SK-N-MC (cell line): ENCODE data around the gene MT2A.

Experiments
- EZH2 ChIP-seq: fragments of 200-600 bp; sonication (generic); IDR thresholded peaks from one replicate; pipeline ENCODE4 v1.6.1; 2017; ENCODE audit warnings: antibody characterized with exemption
- POLR2AphosphoS5 ChIP-seq: IDR thresholded peaks from 2 replicates; pipeline ENCODE4 v1.6.1; 2012; ENCODE audit warnings: mild to moderate bottlenecking, low read depth, low read length, borderline replicate concordance

DNA sequence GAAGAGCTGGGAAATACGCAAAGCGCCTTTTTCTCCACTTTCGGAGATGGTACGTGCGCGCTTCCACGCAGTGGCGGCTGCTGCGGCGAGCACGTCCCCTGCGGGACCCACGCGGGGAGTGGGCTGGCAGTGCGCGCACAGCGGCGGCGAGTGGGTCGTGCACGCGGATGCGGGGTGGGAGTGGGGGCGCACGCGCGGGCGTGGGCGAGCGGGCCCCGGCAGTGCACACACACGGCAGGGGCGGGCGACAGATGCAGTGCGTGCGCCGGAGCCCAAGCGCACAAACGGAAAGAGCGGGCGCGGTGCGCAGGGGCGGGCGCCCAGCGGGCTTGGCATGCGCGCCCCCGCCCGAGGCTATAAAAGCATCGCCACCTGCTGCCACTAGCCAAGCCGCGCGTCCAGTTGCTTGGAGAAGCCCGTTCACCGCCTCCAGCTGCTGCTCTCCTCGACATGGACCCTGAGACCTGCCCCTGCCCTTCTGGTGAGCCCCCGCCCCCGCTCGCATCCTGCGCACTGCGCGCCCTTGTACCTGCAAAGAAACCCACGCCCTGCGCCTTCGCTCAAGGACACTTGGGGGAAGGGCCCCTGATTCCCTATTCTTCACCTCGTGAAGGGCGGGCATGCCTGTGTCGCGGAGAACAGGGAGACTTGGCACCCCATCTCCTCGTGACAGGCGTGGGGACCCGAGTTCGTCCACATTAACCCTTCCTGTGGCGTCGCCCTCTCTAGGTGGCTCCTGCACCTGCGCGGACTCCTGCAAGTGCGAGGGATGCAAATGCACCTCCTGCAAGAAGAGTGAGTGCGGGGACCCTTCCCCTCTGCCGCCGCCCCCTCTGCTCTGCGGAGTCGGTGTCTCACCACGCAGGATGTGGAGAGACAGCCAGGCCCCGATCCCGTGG is 19.0 kb upstream of the MT2A start, which contains the start of gene MT3:
- no peak for TF ChIP-seq POLR2AphosphoS5
- no peak for TF ChIP-seq EZH2
